HepG2 (cell line): ENCODE measurements around the gene POLA1.

Experiments used
- GABPA ChIP-seq, 2 experiments: IDR thresholded peaks; 2 replicates each; pipeline ENCODE4 v1.6.1; 2011 to 2016; ENCODE audit warnings: low read depth in 2 of 2, low read length in 1 of 2, missing biosample characterization in 1 of 2, missing genetic modification characterization in 1 of 2
- GATA4 ChIP-seq: sonication (generic); IDR thresholded peaks from 2 replicates; pipeline ENCODE4 v1.6.1; 2016; ENCODE audit warnings: antibody characterized with exemption, low read depth, borderline replicate concordance
- MBD4 ChIP-seq: IDR thresholded peaks from 2 replicates; pipeline ENCODE4 v1.6.1; 2012; ENCODE audit warnings: low read length, inconsistent platforms, borderline replicate concordance
- REL ChIP-seq: sonication (generic); formaldehyde crosslinking; conservative IDR thresholded peaks from 2 replicates; pipeline ENCODE4 v1.8.0; 2022; ENCODE audit warnings: mild to moderate bottlenecking, missing genetic modification reagents, moderate library complexity
- SP1 ChIP-seq, 2 experiments: fragments of 450-650 bp in 1 of 2; sonication (generic) in 1 of 2; formaldehyde crosslinking in 1 of 2; IDR thresholded peaks; 2 replicates each; pipeline versions ENCODE4 v1.4.0 to v1.6.1; 2016 to 2020; ENCODE audit warnings: missing genetic modification reagents in 1 of 2
- TGIF2 ChIP-seq: IDR thresholded peaks from 2 replicates; pipeline ENCODE4 v1.6.1; 2016; ENCODE audit warnings: control low read depth, missing compliant biosample characterization
- ZNF691 ChIP-seq: sonication (generic); formaldehyde crosslinking; IDR thresholded peaks from 2 replicates; pipeline ENCODE4 v1.4.0; 2020; ENCODE audit warnings: missing genetic modification reagents, low read depth, mild to moderate bottlenecking, borderline replicate concordance
- ZNF879 ChIP-seq: sonication (generic); formaldehyde crosslinking; IDR thresholded peaks from 2 replicates; pipeline ENCODE4 v1.8.1; 2023; ENCODE audit warnings: missing genetic modification reagents

GRCh38 chrX:24694825-24695224 is 1.1 kb downstream of the POLA1 start:
- no peak for TF ChIP-seq TGIF2 (CRISPR knock-in tag)
- TF ChIP-seq SP1 (IDR thresholded peaks at IDR 0.05) = no peak
- no peak for TF ChIP-seq SP1 (CRISPR knock-in tag; IDR thresholded peaks at IDR 0.05)
- no peak for TF ChIP-seq REL (CRISPR knock-in tag)
- TF ChIP-seq GABPA (IDR thresholded peaks at IDR 0.05; ENCODE audit: low read depth, low read length) = no peak
- TF ChIP-seq GABPA (CRISPR knock-in tag; IDR thresholded peaks at IDR 0.05; ENCODE audit: low read depth) = no peak
- TF ChIP-seq GATA4 = no peak
- no peak for TF ChIP-seq ZNF879 (CRISPR knock-in tag)
- no peak for TF ChIP-seq ZNF691 (CRISPR knock-in tag)
- no peak for TF ChIP-seq MBD4
